Spleen (tissue), 11 donors: ENCODE results near the gene LCMT1. TPM values are rescaled to one million over a fixed set of nuclear protein-coding genes. Genes with fewer than 3 reads are reported as not detected.
"Not testable (repeated sequence)": the region's sequence is repeated elsewhere in the genome, so short reads cannot be mapped to it uniquely, and the experiment has no call there.

Source experiments
- DNase-seq: peaks from one replicate; pipeline ENCODE4 v3.0.0-alpha.2; 2020
- H3K27ac ChIP-seq, 8 donors: fragments of 200-600 bp; sonication (generic) in 7 of 8; 1 replicate in 4 of 8; 2 replicates in 4 of 8; pipeline versions ENCODE4 v1.5.0 to v1.8.0; 2016 to 2021; ENCODE audit warnings: inconsistent platforms in 4 of 8, mild to moderate bottlenecking in 4 of 8, moderate library complexity in 1 of 8
- H3K27me3 ChIP-seq, 7 donors: fragments of 200-600 bp; sonication (generic) in 6 of 7; replicated peaks in 1 of 7; 1 replicate in 4 of 7; 2 replicates in 3 of 7; pipeline versions ENCODE4 v1.5.0 to v1.8.0; 2016 to 2021; ENCODE audit warnings: inconsistent platforms in 3 of 7, mild to moderate bottlenecking in 1 of 7
- H3K36me3 ChIP-seq, 6 donors: fragments of 200-600 bp; sonication (generic) in 5 of 6; 1 replicate in 4 of 6; 2 replicates in 2 of 6; pipeline versions ENCODE4 v1.5.0 to v1.8.0; 2016 to 2021; ENCODE audit warnings: inconsistent platforms in 2 of 6
- H3K4me1 ChIP-seq, 6 donors: fragments of 200-600 bp; sonication (generic) in 5 of 6; 1 replicate in 3 of 6; 2 replicates in 3 of 6; pipeline versions ENCODE4 v1.5.0 to v1.8.0; 2016 to 2021; ENCODE audit warnings: inconsistent platforms in 3 of 6
- H3K4me3 ChIP-seq, 8 donors: fragments of 200-600 bp; sonication (generic) in 7 of 8; 1 replicate in 4 of 8; 2 replicates in 4 of 8; pipeline versions ENCODE4 v1.5.0 to v1.8.0; 2016 to 2021; ENCODE audit warnings: inconsistent platforms in 4 of 8, mild to moderate bottlenecking in 4 of 8, moderate library complexity in 2 of 8
- H3K9me3 ChIP-seq, 8 donors: fragments of 200-600 bp; sonication (generic) in 7 of 8; 1 replicate in 4 of 8; 2 replicates in 4 of 8; pipeline versions ENCODE4 v1.5.0 to v1.8.0; 2016 to 2021; ENCODE audit warnings: inconsistent platforms in 4 of 8
- CTCF ChIP-seq, 11 experiments: fragments of 200-600 bp in 7 of 11; fragments of 450-650 bp in 4 of 11; sonication (generic) in 4 of 11; IDR thresholded peaks in 8 of 11; conservative IDR thresholded peaks in 3 of 11; 1 replicate in 7 of 11; 2 replicates in 4 of 11; pipeline versions ENCODE4 v1.4.0 to v1.8.0; 2016 to 2021; ENCODE audit warnings: antibody characterized with exemption in 11 of 11, inconsistent platforms in 4 of 11, mild to moderate bottlenecking in 1 of 11
- POLR2A ChIP-seq, 3 donors: fragments of 450-650 bp; IDR thresholded peaks; one replicate each; pipeline ENCODE4 v1.5.1; 2017; ENCODE audit warnings: antibody characterized with exemption in 3 of 3, mild to moderate bottlenecking in 1 of 3
- POLR2AphosphoS5 ChIP-seq, 3 donors: sonication (generic); formaldehyde crosslinking; IDR thresholded peaks; one replicate each; pipeline ENCODE4 v1.5.1; 2017; ENCODE audit warnings: antibody characterized with exemption in 3 of 3
- WGBS, 5 donors: extraction: QIAGEN DNeasy Blood & Tissue Kit in 3 of 5; methylation state at CpG; one replicate each; pipeline versions ENCODE4 v1.1.5 to v1.1.7; 2013 to 2018; 5-methylcytosine and 5-hydroxymethylcytosine counted together
- intact Hi-C: fragments of 100-400 bp; cut with DNase I; formaldehyde crosslinking; loops from one replicate; pipeline ENCODE4 v1.15.0; 2023; ENCODE audit warnings: low total_unique reads
- polyA plus RNA-seq, 3 donors: library from polyadenylated mRNA; stranded (reverse); fragments of 200-250 nt; gene quantifications; one replicate each; pipeline ENCODE4 v1.2.1, GENCODE V29; 2013
- total RNA-seq, 7 donors: library from RNA; depleted of rRNA in 3 of 7; stranded (reverse); fragments of >200 nt in 3 of 7; fragmentation: NEBNext Ultra II Directional in 4 of 7; extraction: Animal tissue kit (Norgen Biotek cat#: 25700) in 4 of 7; gene quantifications; one replicate each; pipeline versions ENCODE4 v1.1.0 to v1.2.1, GENCODE V29; 2016 to 2021
- donor health status: healthy with polysubstance abuse.
- donor health status: DM: no; HTN: no; CAD: no; lungs with moderate emphysema.
- donor health status: DM: no; HTN: no; CAD: no.
- donor health status: Bipolar disorder and iron deficiency.
- donor health status: healthy.
- donor health status: DM: no; HTN: no; CAD: no.
- donor health status: DM: yes; HTN: yes; CAD: no.

The LCMT1 gene
- total and polyA plus RNA-seq, 10 donors: 25.1 to 33.3 (median 28.0) TPM

GRCh38 chr16:25121824-25122600 is 10.5 kb downstream of the LCMT1 start:
- DNase-seq: no peak
- WGBS, 5 donors: 64 to 87% (median 79%) methylated on average over 6 of the region's 6 CpGs
- intact Hi-C loops: loop anchor here (10.0 kb wide), 1 partner anchor 103 kb away; no protein-coding TSS in a partner anchor
- TF ChIP-seq POLR2AphosphoS5 (IDR thresholded peaks at IDR 0.05) (no peak), POLR2A (IDR thresholded peaks at IDR 0.05) (no peak), CTCF (IDR thresholded peaks at IDR 0.05 in 8 of 11, conservative IDR thresholded peaks at IDR 0.05 in 3 of 11) (no peak)
- Histone ChIP-seq H3K4me1 (peaks cover 0 to 77% (median 20%) of the 10 kb centered on the region in 6 donors), H3K9me3 (no peaks in the 10 kb centered on the region), H3K27ac (no peak overlapping the region), H3K4me3 (no peak overlapping the region), H3K27me3 (no peaks in the 10 kb centered on the region), H3K36me3 (peaks cover 0 to 28% (median 2%) of the 10 kb centered on the region in 6 donors)

- no peak for DNase-seq
- no peak overlapping the region for H3K4me3 ChIP-seq
- H3K9me3 ChIP-seq: no peaks in the 10 kb centered on the region
- intact Hi-C loops: loop anchor here (10.0 kb wide), 1 partner anchor 100 kb away; no protein-coding TSS in a partner anchor
- H3K27ac ChIP-seq: no peak overlapping the region
- no peaks in the 10 kb centered on the region for H3K27me3 ChIP-seq
- WGBS, 5 donors: 61 to 79% (median 70%) methylated on average over 3 of the region's 3 CpGs
- no peak for TF ChIP-seq POLR2A (IDR thresholded peaks at IDR 0.05)
- no peak for TF ChIP-seq POLR2AphosphoS5 (IDR thresholded peaks at IDR 0.05)
- TF ChIP-seq CTCF (IDR thresholded peaks at IDR 0.05 in 8 of 11, conservative IDR thresholded peaks at IDR 0.05 in 3 of 11): no peak
- H3K4me1 ChIP-seq: peaks cover 0 to 57% (median 21%) of the 10 kb centered on the region in 6 donors
- peaks cover 0 to 36% (median 8%) of the 10 kb centered on the region in 6 donors for H3K36me3 ChIP-seq
Measured at GRCh38 chr16:25124503-25124902, 13.0 kb downstream of the LCMT1 start.

- H3K27ac ChIP-seq, DNase-seq, H3K27me3 ChIP-seq, H3K9me3 ChIP-seq, H3K4me3 ChIP-seq: not testable (repeated sequence)
- WGBS, 5 donors: 78 to 91% (median 85%) methylated on average over 13 of the region's 13 CpGs
- Histone ChIP-seq H3K36me3 (peaks cover 0 to 53% (median 16%) of the 10 kb centered on the region in 6 donors), H3K4me1 (peaks cover 0 to 50% (median 21%) of the 10 kb centered on the region in 6 donors)
- intact Hi-C loops: loop anchor here (10.0 kb wide), 1 partner anchor 99 kb away; no protein-coding TSS in a partner anchor
Measured at GRCh38 chr16:25126086-25126666, 14.6 kb downstream of the LCMT1 start.

GRCh38 chr16:25126820-25127232 is 15.3 kb downstream of the LCMT1 start:
- intact Hi-C loops: loop anchor here (10.0 kb wide), 1 partner anchor 98 kb away; no protein-coding TSS in a partner anchor
- H3K4me1 ChIP-seq: peaks cover 0 to 43% (median 19%) of the 10 kb centered on the region in 6 donors
- WGBS, 5 donors: 21 to 31% (median 28%) methylated on average over 4 of the region's 4 CpGs
- H3K9me3 ChIP-seq: no peaks in the 10 kb centered on the region
- no peak overlapping the region for H3K27ac ChIP-seq
- TF ChIP-seq CTCF (IDR thresholded peaks at IDR 0.05 in 8 of 11, conservative IDR thresholded peaks at IDR 0.05 in 3 of 11) (peak in 5 of 11 experiments; percentile 14 to 55 (median 37)), POLR2AphosphoS5 (IDR thresholded peaks at IDR 0.05) (no peak), POLR2A (IDR thresholded peaks at IDR 0.05) (no peak)
- H3K4me3 ChIP-seq: no peak overlapping the region
- H3K27me3 ChIP-seq: no peaks in the 10 kb centered on the region
- no peak for DNase-seq
- H3K36me3 ChIP-seq: peaks cover 0 to 59% (median 16%) of the 10 kb centered on the region in 6 donors

- H3K27ac ChIP-seq, H3K27me3 ChIP-seq, H3K4me1 ChIP-seq, H3K4me3 ChIP-seq, intact Hi-C loops, DNase-seq, H3K9me3 ChIP-seq: not testable (repeated sequence)
- peaks cover 5 to 100% (median 54%) of the 10 kb centered on the region in 6 donors for H3K36me3 ChIP-seq
- WGBS, 5 donors: 94 to 99% (median 96%) methylated on average over 5 of the region's 5 CpGs
Measured at GRCh38 chr16:25132751-25133150, 21.2 kb downstream of the LCMT1 start.
